Ovary (tissue), 1 donor: ENCODE results near the gene SERINC5.

Source experiments
- EP300 ChIP-seq: sonication (generic); formaldehyde crosslinking; IDR thresholded peaks from one replicate; pipeline ENCODE4 v1.6.1; 2017; ENCODE audit warnings: antibody characterized with exemption
- POLR2A ChIP-seq: fragments of 450-650 bp; IDR thresholded peaks from one replicate; pipeline ENCODE4 v1.6.1; 2017; ENCODE audit warnings: antibody characterized with exemption, mild to moderate bottlenecking, moderate library complexity

DNA sequence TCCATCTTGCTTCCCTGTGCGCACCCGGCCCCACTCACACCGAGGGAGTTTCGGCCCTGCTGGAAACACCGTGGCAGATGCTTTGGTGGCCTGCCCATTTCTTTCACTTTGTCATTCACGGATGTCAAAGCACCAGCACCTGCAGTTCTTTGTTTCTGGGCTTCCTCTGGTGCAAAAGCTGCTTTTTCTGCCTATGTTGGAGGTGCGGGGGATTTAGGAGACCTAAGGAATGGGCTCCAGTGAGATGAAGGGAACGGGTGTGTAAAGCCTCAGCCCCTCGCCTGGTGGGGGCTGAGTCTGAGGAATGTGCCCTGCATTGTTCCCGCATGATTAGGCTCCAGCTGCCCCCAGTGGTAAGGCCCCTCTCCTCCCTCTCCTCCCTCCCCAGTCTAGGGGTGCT, 158.4 kb downstream of the SERINC5 start:
- TF ChIP-seq POLR2A (no peak), EP300 (no peak)
